OCI-LY7 (cell line): ENCODE results near the gene PAPOLB.

Experiments
- CTCF ChIP-seq: fragments of 200-600 bp; sonication (generic); conservative IDR thresholded peaks from 2 replicates; pipeline ENCODE4 v1.5.1; 2014; ENCODE audit warnings: mild to moderate bottlenecking, antibody characterized with exemption, low read length, moderate library complexity, mixed read lengths
- EZH2phosphoT487 ChIP-seq: fragments of 200-600 bp; sonication (generic); IDR thresholded peaks from 2 replicates; pipeline ENCODE4 v1.6.1; 2018; ENCODE audit warnings: low read depth, borderline replicate concordance, mild to moderate bottlenecking, mixed run types, antibody characterized with exemption, low read length, moderate library complexity, mixed read lengths

GRCh38 chr7:4889682-4890081 lies 27.9 kb upstream of the PAPOLB start:
- no peak for TF ChIP-seq CTCF
- TF ChIP-seq EZH2phosphoT487, result no peak
